Stimulated activated CD8-positive, alpha-beta memory T cell treated with anti-CD3 and anti-CD28 coated beads, Interleukin-7, amount 100 ng/mL, for 4 hours (primary cell): ENCODE measurements around the gene FADS2.
"Not testable (repeated sequence)": the region's sequence is repeated elsewhere in the genome, so short reads cannot be mapped to it uniquely, and the experiment has no call there.

Source experiments
- DNase-seq, 2 donors: peaks; one replicate each; pipeline ENCODE4 v3.0.0-alpha.2; 2020; ENCODE audit warnings: low read depth in 2 of 2

Gene FADS2

GRCh38 chr11:61868571-61869428, 40.7 kb downstream of the FADS2 start:
- DNase-seq = no peak

DNA sequence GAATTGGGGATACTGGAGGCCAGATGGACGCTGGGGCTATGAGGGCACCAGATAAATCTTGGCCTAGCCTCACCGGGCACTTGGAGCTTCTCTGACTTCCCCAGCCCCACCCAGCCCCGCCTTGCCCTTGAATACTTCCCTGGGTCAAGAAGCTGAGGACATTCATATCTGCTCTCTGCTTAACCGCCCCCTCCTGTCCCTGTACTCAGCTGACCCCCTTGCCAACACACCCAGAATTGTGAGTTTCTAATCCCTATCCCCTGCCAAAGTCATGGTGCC, 41.3 kb downstream of the FADS2 start:
- DNase-seq = no peak

GRCh38 chr11:61869708-61870451, 41.8 kb downstream of the FADS2 start:
- no peak for DNase-seq

- no peak for DNase-seq
Observed at GRCh38 chr11:61870541-61871031, 42.5 kb downstream of the FADS2 start.

DNA sequence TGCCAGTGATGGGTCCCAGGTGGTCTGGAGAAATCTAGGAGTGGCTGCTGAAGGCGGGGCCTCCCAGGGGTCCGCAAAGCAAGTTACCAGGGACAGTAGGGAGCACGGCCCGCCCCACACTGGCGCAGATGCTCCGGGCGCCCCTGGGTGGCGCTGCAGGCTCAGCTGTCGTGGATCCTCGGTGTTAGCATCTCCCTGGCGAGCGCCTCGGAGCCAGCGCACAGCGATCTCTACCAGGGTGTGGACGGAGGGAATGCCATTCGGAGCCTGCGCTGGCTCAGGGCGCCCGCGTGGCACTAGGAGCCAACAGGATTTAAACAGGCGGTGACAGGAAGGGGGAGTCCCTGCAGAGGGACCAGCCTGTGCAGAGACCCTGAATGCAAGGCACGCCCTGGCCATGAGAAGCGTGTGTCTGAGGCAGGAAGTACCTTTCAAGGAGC, 43.1 kb downstream of the FADS2 start:
- peak in 1 of 2 donors; percentile 44 for DNase-seq

DNA sequence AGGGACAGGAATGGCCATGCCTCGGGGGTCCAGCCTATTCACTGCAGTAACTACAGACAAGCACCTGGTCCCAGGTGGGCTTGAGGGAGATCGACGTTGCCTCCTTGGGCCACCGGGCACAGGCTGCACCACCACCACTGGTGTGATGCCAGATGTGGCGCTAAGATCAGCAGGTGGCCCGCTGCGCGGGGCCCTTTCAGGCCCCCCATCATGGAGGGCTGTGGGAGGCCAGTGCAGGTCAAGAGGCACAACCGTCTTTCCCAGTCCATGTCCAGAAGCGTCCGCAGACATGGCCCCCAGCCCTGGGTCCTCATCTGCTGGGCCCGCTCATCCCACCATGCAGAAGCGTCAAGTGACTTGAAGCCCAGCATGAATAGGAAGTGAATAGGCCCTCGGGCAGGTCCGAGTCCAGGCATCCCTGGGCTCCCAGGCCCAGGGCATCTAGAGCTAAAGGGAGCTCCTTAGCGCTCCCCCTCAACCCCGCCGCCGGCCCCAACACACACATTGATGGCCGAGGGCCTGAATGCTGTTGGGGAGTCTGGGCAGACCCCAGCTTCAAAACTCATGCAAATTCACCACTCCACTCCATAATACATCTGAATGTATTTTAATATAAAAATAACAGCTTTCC, 45.0 kb downstream of the FADS2 start:
- no peak for DNase-seq

- DNase-seq = no peak
Observed at GRCh38 chr11:61873588-61874376, 45.7 kb downstream of the FADS2 start.

DNA sequence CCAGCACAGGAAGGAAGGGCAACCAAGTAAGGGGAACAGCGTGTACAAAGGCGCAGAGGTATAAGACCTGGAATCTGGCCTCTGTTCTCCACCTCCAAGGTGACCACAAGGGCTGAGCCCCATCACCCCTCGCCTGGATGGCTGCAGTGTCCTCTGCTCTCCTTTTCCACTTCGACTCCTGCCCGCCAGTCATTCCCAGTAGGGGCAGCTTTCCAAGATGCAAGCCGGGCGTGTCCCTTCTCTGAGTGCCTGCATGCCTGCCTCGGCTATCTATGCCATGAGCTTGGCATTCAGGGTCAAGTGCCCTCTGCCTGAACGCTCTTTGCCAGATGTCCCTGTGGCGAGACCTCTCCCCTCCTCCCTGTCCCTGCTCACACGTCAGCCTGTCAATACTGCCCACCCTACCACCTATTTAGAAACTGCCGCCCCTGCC, 46.3 kb downstream of the FADS2 start:
- DNase-seq = no peak

- DNase-seq = no peak
Observed at GRCh38 chr11:61874853-61875252, 46.8 kb downstream of the FADS2 start.

- no peak for DNase-seq
Observed at GRCh38 chr11:61875698-61876097, 47.6 kb downstream of the FADS2 start.

DNA sequence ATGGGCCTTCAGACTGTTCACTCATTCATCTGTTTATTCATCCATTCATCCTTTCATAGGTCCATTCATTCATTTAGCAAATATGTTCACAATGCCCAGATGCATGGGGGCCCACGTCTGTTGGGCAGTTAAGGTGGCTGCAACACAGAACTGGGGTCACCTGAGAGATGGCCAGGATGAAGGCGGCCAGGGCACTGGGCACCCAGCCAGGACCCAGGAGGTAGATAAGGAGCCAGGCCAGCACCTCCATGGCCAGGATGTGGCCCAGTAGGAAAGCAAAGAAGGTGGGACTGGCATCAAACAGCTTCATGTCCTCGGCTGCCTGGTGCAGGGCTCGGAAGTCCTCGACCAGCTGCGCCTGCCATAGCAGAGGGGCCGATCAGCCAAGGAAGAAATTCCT, 51.1 kb downstream of the FADS2 start:
- no peak for DNase-seq

- no peak for DNase-seq
Observed at GRCh38 chr11:61880031-61880430, 51.9 kb downstream of the FADS2 start.

DNA sequence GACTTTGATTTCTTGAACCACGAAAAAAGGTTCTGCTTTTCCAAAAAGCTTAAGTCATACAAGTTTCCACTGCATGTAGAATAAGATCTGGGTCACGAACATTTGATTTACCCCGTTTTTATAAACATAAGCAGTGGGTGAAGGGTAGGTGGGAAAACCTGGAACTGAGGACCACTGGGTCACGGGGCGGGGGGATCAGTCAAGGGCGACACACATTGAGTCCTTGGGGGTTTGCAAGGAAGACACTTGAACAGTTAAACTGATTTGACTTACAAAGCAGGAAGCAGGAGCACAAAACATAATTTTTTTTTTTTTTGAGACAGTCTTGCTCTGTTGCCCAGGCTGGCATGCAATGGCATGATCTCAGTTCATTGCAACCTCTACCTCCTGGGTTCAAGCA, 52.4 kb downstream of the FADS2 start:
- no peak for DNase-seq

DNA sequence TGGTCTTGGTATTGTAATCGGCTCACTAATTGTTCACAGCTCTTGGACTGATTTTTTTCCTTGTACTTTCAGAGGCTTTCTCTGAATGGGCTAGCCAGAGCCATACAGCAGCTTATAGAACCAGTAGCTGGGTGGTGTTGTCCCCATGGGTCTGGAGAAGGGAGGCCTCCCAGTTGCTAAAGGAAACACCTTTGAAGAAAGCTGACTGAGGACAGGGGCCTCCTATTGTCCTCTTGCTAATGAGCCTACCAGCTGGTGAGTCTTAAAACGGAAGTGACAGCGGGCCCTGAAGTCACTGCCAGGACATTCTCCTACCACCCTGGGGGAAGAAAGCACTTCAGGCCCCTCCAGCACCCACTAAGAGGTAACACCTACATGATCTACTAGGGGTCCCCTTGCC, 53.3 kb downstream of the FADS2 start:
- no peak for DNase-seq

DNA sequence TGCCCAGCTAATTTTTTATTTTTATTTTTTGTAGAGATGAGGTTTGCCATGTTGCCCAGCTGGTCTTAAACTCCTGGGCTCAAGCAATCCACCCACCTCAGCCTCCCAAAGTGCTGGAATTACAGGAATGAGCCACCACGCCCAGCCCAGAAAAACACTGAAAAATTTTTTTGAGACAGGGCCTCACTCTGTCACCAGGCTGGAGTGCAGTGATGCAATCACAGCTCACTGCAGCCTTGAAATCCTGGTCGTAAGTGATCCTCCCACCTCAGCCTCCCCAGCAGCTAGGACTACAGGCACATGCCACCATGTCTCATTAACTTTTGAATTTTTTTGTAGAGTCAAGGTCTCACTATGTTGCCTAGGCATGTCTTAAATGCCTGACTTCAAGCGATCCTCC, 54.2 kb downstream of the FADS2 start:
- DNase-seq = not testable (repeated sequence)

DNA sequence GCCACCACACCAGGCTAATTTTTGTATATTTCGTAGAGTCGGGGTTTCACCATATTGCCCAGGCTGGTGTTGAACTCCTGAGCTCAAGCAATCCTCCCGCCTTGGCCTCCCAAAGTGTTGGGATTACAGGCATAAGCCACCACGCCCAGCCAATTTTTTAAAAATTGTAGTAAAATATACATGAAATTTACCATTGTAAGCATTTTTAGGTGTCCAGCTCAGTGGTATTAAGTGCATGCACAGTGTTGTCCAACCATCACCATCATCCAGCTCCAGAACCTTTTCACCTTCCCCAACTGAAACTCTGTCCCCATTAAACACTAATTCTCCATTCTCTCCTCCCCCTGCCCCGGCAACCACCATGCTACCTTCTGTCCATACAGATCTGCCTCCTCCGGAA, 54.8 kb downstream of the FADS2 start:
- no peak for DNase-seq

GRCh38 chr11:61883327-61883726, 55.2 kb downstream of the FADS2 start:
- DNase-seq = no peak

DNA sequence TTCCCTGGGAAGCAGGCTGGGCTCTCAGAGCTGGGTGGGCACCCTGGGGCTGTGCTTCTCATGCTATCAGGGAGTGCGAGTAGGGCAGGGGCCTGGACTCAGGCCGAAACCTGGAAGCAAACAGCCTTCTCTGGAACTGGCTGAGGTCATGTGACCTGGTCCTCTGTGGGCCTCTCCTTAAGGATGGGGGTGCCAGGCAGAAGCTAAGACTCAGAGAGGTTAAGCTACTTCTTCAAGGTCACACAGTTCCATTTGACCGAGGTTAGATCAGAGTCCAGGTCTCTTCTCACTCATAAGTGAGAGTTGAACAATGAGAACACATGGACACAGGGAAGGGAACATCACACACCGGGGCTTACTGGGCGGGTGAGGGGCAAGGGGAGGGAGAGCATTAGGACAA, 55.8 kb downstream of the FADS2 start:
- DNase-seq = no peak

GRCh38 chr11:61885166-61885778, 57.2 kb downstream of the FADS2 start:
- DNase-seq = no peak

GRCh38 chr11:61885784-61886580, 57.9 kb downstream of the FADS2 start:
- no peak for DNase-seq

DNA sequence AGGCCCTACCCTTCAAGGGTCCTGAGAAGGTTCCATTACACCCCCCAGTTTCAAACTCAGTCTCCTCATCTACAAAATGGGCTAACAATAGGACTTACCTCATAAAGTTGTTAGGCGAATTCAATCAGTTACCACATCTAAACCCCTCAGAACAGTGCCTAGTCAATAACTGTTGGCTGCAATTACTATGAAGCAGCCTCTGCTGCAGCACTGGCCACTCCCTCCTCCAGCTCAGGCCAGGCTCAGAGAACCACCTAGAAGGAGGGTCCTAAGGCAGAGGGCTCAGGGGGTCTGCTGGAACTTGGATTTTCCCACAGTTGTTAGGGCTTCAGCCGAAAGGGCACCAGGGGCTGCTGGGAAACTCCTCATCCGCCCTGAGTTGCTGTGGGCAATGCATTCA, 58.5 kb downstream of the FADS2 start:
- no peak for DNase-seq
